Measurements from ENCODE around the gene SLIT3. TPM values are rescaled to one million over a fixed set of nuclear protein-coding genes. Genes with fewer than 3 reads are reported as not detected.

The SLIT3 gene
- total RNA-seq, 1 experiment from 2014 or later, result 0.10 TPM

GRCh38 chr5:168679515-168679920 lies 621.4 kb downstream of the SLIT3 start:
- H3K79me2 ChIP-seq (ENCODE audit: insufficient read depth, low read length), result no peaks in the 10 kb centered on the region
- H3K9me3 ChIP-seq (ENCODE audit: control insufficient read depth in 1 of 2, insufficient read depth in 1 of 2, low read depth in 1 of 2, low read length in 2 of 2), result no peaks in the 10 kb centered on the region
- ATAC-seq, result peak; percentile 91
- no peaks in the 10 kb centered on the region for H4K20me1 ChIP-seq (ENCODE audit: insufficient read depth)
- POLR2A ChIA-PET, result no interaction called here
- H3K4me1 ChIP-seq (ENCODE audit: control insufficient read depth in 1 of 2, insufficient read depth in 2 of 2, low read length in 2 of 2), result no peaks in the 10 kb centered on the region
- CTCF ChIA-PET, result interaction anchor here (0.6 to 1.0 kb wide), 2 partner anchors 68 to 901 kb away, joined by 3 read pairs; no protein-coding TSS in a partner anchor
- RAD21 ChIA-PET (ENCODE audit: low non-redundant PET in 1 of 2, low total read pairs in 2 of 2, uncharacterized antibody in 2 of 2, unreplicated experiment in 2 of 2), result no interaction called here
- no TSS peak for BruUV-seq (replicated peaks)
- peak; percentile 59 for DNase-seq (ENCODE audit: low read depth, low spot score)
- H2AFZ ChIP-seq (ENCODE audit: low read depth, low read length, poor library complexity, severe bottlenecking), result no peak overlapping the region
- no peak overlapping the region for H3K4me2 ChIP-seq (ENCODE audit: low read length)
- H3K9me2 ChIP-seq (ENCODE audit: insufficient read depth), result no peaks in the 10 kb centered on the region
- no peak overlapping the region for H3K9ac ChIP-seq (ENCODE audit: low read length)
- intact Hi-C loops (cut with micrococcal nuclease), result loop anchor here (2.0 kb wide), 2 partner anchors 267 to 411 kb away; no protein-coding TSS in a partner anchor
- H3K27ac ChIP-seq (ENCODE audit: low read depth, low read length), result no peak overlapping the region
- no peaks in the 10 kb centered on the region; the same call in 1 of the 2 replicates for H3K27me3 ChIP-seq (ENCODE audit: insufficient read depth, low read length)
- no peak overlapping the region for H3K4me3 ChIP-seq (replicated peaks in 1 of 2; ENCODE audit: low read depth in 1 of 2, low read length in 2 of 2)
- no peaks in the 10 kb centered on the region for H3K36me3 ChIP-seq (ENCODE audit: control insufficient read depth in 1 of 2, insufficient read depth in 2 of 2, low read length in 2 of 2)
- TF ChIP-seq ZNF274 (IDR thresholded peaks at IDR 0.05; ENCODE audit: low read depth, low read length) (no peak), SIN3A (IDR thresholded peaks at IDR 0.05; ENCODE audit: low read depth) (no peak), ZFX (IDR thresholded peaks at IDR 0.05) (no peak), TCF7L2 (IDR thresholded peaks at IDR 0.05; ENCODE audit: borderline replicate concordance, extremely low read depth, insufficient read depth, insufficient read length) (no peak), CBX3 (IDR thresholded peaks at IDR 0.05; ENCODE audit: low read depth) (no peak), JUND (IDR thresholded peaks at IDR 0.05) (no peak), RAD21 (IDR thresholded peaks at IDR 0.05; ENCODE audit: low read depth) (peak; percentile 83), CTCF (IDR thresholded peaks at IDR 0.05 in 2 of 3, conservative IDR thresholded peaks at IDR 0.05 in 1 of 3; ENCODE audit: borderline replicate concordance in 1 of 3, insufficient read depth in 1 of 3, low read depth in 2 of 3, low read length in 2 of 3) (peak; percentile 59 to 96 (median 87); a peak in 5 of 6 replicates), EZH2 (IDR thresholded peaks at IDR 0.05) (no peak), SP1 (IDR thresholded peaks at IDR 0.05; ENCODE audit: low read depth) (no peak), ELF1 (IDR thresholded peaks at IDR 0.05; ENCODE audit: borderline replicate concordance, low read depth) (no peak)
- TF ChIP-seq, protein P1, sequence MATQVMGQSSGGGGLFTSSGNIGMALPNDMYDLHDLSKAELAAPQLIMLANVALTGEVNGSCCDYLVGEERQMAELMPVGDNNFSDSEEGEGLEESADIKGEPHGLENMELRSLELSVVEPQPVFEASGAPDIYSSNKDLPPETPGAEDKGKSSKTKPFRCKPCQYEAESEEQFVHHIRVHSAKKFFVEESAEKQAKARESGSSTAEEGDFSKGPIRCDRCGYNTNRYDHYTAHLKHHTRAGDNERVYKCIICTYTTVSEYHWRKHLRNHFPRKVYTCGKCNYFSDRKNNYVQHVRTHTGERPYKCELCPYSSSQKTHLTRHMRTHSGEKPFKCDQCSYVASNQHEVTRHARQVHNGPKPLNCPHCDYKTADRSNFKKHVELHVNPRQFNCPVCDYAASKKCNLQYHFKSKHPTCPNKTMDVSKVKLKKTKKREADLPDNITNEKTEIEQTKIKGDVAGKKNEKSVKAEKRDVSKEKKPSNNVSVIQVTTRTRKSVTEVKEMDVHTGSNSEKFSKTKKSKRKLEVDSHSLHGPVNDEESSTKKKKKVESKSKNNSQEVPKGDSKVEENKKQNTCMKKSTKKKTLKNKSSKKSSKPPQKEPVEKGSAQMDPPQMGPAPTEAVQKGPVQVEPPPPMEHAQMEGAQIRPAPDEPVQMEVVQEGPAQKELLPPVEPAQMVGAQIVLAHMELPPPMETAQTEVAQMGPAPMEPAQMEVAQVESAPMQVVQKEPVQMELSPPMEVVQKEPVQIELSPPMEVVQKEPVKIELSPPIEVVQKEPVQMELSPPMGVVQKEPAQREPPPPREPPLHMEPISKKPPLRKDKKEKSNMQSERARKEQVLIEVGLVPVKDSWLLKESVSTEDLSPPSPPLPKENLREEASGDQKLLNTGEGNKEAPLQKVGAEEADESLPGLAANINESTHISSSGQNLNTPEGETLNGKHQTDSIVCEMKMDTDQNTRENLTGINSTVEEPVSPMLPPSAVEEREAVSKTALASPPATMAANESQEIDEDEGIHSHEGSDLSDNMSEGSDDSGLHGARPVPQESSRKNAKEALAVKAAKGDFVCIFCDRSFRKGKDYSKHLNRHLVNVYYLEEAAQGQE (IDR thresholded peaks at IDR 0.05; ENCODE audit: low read depth), result no peak

Data from HCT116 (cell line).